AG04450 (cell line): Measurements from ENCODE around the gene GPR155. TPM values are rescaled to one million over a fixed set of nuclear protein-coding genes. Genes with fewer than 3 reads are reported as not detected.
A peak's percentile ranks its signal among the peaks of the same experiment; 100 is the strongest.

Source experiments
- CTCF ChIA-PET: fragments of 300-600, 350-600 bp; formaldehyde crosslinking; extraction: SDS; loops from one replicate; lab custom pipeline; 2022; ENCODE audit warnings: antibody characterized with exemption, inconsistent platforms; lab: Charles Lee
- POLR2A ChIA-PET: fragments of 350-600 bp; formaldehyde crosslinking; extraction: SDS; loops from one replicate; lab custom pipeline; 2021; ENCODE audit warnings: antibody characterized with exemption, inconsistent platforms; lab: Yijun Ruan, JAX
- DNase-seq: peaks from one replicate; pipeline ENCODE4 v3.0.0-alpha.2; 2011; ENCODE audit warnings: low read depth, low spot score
- H3K27ac ChIP-seq: one replicate; pipeline ENCODE4 v1.5.1; 2012; ENCODE audit warnings: low read depth, low read length, control low read depth
- H3K27me3 ChIP-seq: one replicate; pipeline ENCODE4 v1.6.0; 2012; ENCODE audit warnings: low read length; ENCODE audit not compliant: control insufficient read depth, insufficient read depth
- H3K4me3 ChIP-seq: 2 replicates; pipeline ENCODE4 v1.5.1; 2011; ENCODE audit warnings: mild to moderate bottlenecking, low read depth, low read length, control low read depth
- H3K9me3 ChIP-seq: 2 replicates; pipeline ENCODE4 v1.5.1; 2012; ENCODE audit warnings: low read length; ENCODE audit not compliant: control insufficient read depth, insufficient read depth
- polyA plus RNA-seq: library from polyadenylated mRNA; depleted of rRNA; stranded (reverse); fragments of >200 nt; gene quantifications from 2 replicates; pipeline ENCODE4 v1.2.3, GENCODE V29; 2011
- TF ChIP-seq, protein P1 (sequence below): IDR thresholded peaks from 2 replicates; pipeline ENCODE4 v1.5.1; 2011; ENCODE audit warnings: low read depth, low read length, control low read depth, inconsistent platforms

GPR155 gene
- polyA plus RNA-seq, 1 experiment, result 5.4 TPM

DNA sequence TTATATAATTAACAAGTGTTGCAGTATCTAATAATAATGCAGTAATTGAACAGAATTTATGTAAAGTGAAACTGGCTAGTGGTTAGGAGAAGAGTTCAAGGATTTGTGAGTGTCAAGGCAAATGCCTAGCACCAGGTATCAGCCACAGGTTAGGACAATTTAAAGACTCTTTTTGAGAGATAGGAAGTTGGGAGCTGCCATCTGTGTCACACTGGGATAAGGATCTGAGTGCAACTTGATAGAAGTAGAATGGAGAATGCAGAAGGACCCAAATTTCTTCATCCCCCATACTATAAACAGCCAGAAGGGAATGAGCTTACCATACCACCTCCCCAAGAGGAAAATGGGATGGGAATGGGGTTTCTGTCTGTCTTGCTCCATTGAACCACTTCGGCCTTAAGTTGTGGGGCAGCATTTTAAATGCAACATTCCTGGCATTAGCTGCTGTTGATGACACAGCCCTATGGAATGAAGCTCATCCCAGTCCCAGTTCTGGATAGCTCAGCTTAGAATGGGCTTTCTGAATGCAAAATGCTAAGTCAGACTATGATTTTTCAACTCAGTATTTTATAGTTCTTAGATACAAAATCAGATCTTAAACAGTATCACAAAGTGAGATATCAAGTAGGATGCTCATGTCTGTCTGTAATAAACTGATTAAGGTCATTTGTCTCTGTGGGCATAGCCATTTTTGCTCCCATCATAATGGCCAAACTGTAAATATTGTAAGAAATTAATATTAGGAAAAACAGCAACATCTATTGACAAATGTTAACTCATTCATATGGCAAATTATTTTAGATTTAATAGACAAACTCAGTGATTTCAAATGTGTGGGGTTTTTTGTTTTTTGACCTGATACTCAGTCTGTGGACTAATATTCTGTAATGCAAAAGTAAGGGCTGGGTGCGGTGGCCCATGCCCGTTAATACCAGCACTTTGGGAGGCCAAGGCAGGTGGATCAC is 44.0 kb downstream of the GPR155 start:
- POLR2A ChIA-PET, result no interaction called here
- no peaks in the 10 kb centered on the region for H3K27me3 ChIP-seq
- TF ChIP-seq, protein P1, sequence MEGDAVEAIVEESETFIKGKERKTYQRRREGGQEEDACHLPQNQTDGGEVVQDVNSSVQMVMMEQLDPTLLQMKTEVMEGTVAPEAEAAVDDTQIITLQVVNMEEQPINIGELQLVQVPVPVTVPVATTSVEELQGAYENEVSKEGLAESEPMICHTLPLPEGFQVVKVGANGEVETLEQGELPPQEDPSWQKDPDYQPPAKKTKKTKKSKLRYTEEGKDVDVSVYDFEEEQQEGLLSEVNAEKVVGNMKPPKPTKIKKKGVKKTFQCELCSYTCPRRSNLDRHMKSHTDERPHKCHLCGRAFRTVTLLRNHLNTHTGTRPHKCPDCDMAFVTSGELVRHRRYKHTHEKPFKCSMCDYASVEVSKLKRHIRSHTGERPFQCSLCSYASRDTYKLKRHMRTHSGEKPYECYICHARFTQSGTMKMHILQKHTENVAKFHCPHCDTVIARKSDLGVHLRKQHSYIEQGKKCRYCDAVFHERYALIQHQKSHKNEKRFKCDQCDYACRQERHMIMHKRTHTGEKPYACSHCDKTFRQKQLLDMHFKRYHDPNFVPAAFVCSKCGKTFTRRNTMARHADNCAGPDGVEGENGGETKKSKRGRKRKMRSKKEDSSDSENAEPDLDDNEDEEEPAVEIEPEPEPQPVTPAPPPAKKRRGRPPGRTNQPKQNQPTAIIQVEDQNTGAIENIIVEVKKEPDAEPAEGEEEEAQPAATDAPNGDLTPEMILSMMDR, result no peak

GRCh38 chr2:174439950-174440349 is 46.9 kb downstream of the GPR155 start:
- H3K4me3 ChIP-seq, result no peak overlapping the region
- TF ChIP-seq, protein P1, result no peak
- CTCF ChIA-PET, result no interaction called here
- POLR2A ChIA-PET, result no interaction called here
- H3K9me3 ChIP-seq, result no peaks in the 10 kb centered on the region
- H3K27me3 ChIP-seq, result no peaks in the 10 kb centered on the region
- no peak overlapping the region for H3K27ac ChIP-seq
- no peak for DNase-seq

More for the DNA sequence above, 44.0 kb downstream of the GPR155 start:
- Histone ChIP-seq H3K27ac (peak overlapping the region; percentile 48), H3K9me3 (no peaks in the 10 kb centered on the region), H3K4me3 (no peak overlapping the region)
- peak; percentile 64 for DNase-seq
- CTCF ChIA-PET, result interaction anchor here (0.6 to 1.0 kb wide), 3 partner anchors 20 to 1050 kb away, joined by 3 to 4 read pairs (median 4); no protein-coding TSS in a partner anchor

GRCh38 chr2:174439323-174439722 is 47.5 kb downstream of the GPR155 start:
- DNase-seq, result no peak
- no peak overlapping the region for H3K4me3 ChIP-seq
- ChIA-PET CTCF (interaction anchor here (1.9 kb wide), 1 partner anchor 24 kb away, joined by 5 read pairs; no protein-coding TSS in a partner anchor), POLR2A (no interaction called here)
- TF ChIP-seq, protein P1, result no peak
- H3K9me3 ChIP-seq, result no peaks in the 10 kb centered on the region
- no peaks in the 10 kb centered on the region for H3K27me3 ChIP-seq
- no peak overlapping the region for H3K27ac ChIP-seq

- Histone ChIP-seq H3K27me3 (no peaks in the 10 kb centered on the region), H3K9me3 (no peaks in the 10 kb centered on the region), H3K4me3 (no peak overlapping the region), H3K27ac (no peak overlapping the region)
- DNase-seq, result no peak
- ChIA-PET CTCF (interaction anchor here (1.9 kb wide), 1 partner anchor 25 kb away, joined by 5 read pairs; no protein-coding TSS in a partner anchor), POLR2A (no interaction called here)
- TF ChIP-seq, protein P1, result no peak
Observed at GRCh38 chr2:174438146-174438886, 48.5 kb downstream of the GPR155 start.
